Adrenal gland (tissue), 12 donors: ENCODE measurements around the gene FBRSL1. TPM values are rescaled to one million over a fixed set of nuclear protein-coding genes. Genes with fewer than 3 reads are reported as not detected.

ENCODE experiments used
- DNase-seq, 7 donors: peaks; one replicate each; pipeline ENCODE4 v3.0.0-alpha.2; 2019 to 2020
- H3K27ac ChIP-seq, 5 donors: fragments of 200-600 bp; sonication (generic) in 4 of 5; 1 replicate in 3 of 5; 2 replicates in 2 of 5; pipeline versions ENCODE4 v1.5.1 to v1.8.0; 2016 to 2020; ENCODE audit warnings: mild to moderate bottlenecking in 1 of 5
- H3K27me3 ChIP-seq: fragments of 200-600 bp; 2 replicates; pipeline ENCODE4 v1.8.0; 2021
- H3K36me3 ChIP-seq, 2 donors: fragments of 200-600 bp; replicated peaks in 1 of 2; 1 replicate in 1 of 2; 2 replicates in 1 of 2; pipeline versions ENCODE4 v1.5.1 to v1.8.0; 2018 to 2022
- H3K4me1 ChIP-seq, 2 donors: fragments of 200-600 bp; replicated peaks in 1 of 2; 1 replicate in 1 of 2; 2 replicates in 1 of 2; pipeline versions ENCODE4 v1.5.1 to v1.8.0; 2018 to 2021
- H3K4me3 ChIP-seq, 4 donors: fragments of 200-600 bp; sonication (generic) in 3 of 4; one replicate each; pipeline ENCODE4 v1.5.1; 2016 to 2018
- H3K9me3 ChIP-seq, 3 donors: fragments of 200-600 bp; sonication (generic) in 1 of 3; replicated peaks in 1 of 3; 1 replicate in 2 of 3; 2 replicates in 1 of 3; pipeline versions ENCODE4 v1.5.1 to v1.8.0; 2016 to 2021
- POLR2A ChIP-seq, 2 donors: fragments of 450-650 bp; IDR thresholded peaks; one replicate each; pipeline ENCODE4 v1.6.1; 2017; ENCODE audit warnings: antibody characterized with exemption in 2 of 2, mild to moderate bottlenecking in 2 of 2, moderate library complexity in 1 of 2
- WGBS, 4 donors: extraction: QIAGEN DNeasy Blood & Tissue Kit in 2 of 4; methylation state at CpG; one replicate each; pipeline versions ENCODE4 v1.1.5 to v1.1.7; 2013 to 2017; 5-methylcytosine and 5-hydroxymethylcytosine counted together
- intact Hi-C, 2 donors: fragments of 100-400 bp; cut with DNase I; formaldehyde crosslinking; loops; one replicate each; pipeline versions ENCODE4 v1.14.1 to v1.15.0; 2022 to 2023
- polyA plus RNA-seq, 3 donors: library from polyadenylated mRNA; stranded (reverse); fragments of 200-250 nt in 2 of 3; fragments of 350-450 nt in 1 of 3; fragmentation: Illumina TruSeq in 1 of 3; extraction: RNeasy Lipid Tissue Mini Kit (QIAGEN cat#74804) in 1 of 3; gene quantifications; one replicate each; pipeline ENCODE4 v1.2.3, GENCODE V29; 2013 to 2014
- total RNA-seq, 9 donors: library from RNA; depleted of rRNA in 4 of 9; stranded (reverse); fragments of >200 nt in 4 of 9; fragments of 120-200 nt in 1 of 9; fragmentation: NEBNext Ultra II Directional in 1 of 9; extraction: Animal tissue kit (Norgen Biotek cat#: 25700) in 1 of 9; gene quantifications; one replicate each; pipeline versions ENCODE4 v1.1.0 to v1.2.4, GENCODE V29; 2013 to 2023
- TF ChIP-seq, protein P1 (sequence below), 6 experiments: fragments of 450-650 bp in 4 of 6; fragments of 200-600 bp in 2 of 6; sonication (generic) in 1 of 6; IDR thresholded peaks; 1 replicate in 5 of 6; 2 replicates in 1 of 6; pipeline versions ENCODE4 v1.5.1 to v1.8.0; 2016 to 2021; ENCODE audit warnings: antibody characterized with exemption in 6 of 6, mild to moderate bottlenecking in 2 of 6, moderate library complexity in 1 of 6
- donor health status: healthy with polysubstance abuse.
- donor health status: Bipolar disorder and iron deficiency.
- donor health status: DM: yes; HTN: yes; CAD: no.
- donor health status: DM: no; HTN: no; CAD: no.
- donor health status: DM: no; HTN: no; CAD: no.
- donor health status: DM: yes; HTN: yes; CAD: no.

The FBRSL1 gene
- total and polyA plus RNA-seq, 12 donors: 5.3 to 63.8 (median 26.9) TPM

DNA sequence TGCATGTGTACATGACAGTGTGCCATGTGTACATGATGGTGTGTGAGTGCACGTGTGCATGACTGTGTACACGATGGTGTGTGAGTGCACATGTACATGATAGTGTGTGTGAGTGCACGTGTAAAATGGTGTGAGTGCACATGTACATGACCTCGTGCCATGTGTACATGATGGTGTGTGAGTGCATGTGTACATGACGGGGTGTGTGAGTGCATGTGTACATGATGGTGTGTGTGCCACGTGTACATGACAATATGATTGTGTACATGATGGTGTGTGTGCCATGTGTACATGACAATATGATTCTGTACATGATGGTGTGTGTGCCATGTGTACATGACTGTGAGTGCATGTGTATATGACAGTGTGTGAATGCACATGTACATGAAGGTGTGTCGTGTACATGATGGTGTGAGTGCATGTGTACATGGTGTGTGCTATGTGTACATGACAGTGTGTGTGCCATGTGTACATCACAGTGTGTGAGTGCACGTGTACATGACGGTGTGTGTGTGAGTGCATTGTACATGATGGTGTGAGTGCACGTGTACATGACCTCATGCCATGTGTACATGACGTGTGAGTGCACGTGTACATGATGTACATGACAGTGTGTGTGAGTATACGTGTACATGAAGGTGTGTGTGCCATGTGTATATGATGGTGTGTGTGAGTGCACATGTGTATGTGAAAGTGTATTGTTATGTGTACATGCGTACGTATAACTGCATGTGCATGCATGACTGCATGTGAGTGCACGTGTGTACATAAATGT lies 46.3 kb downstream of the FBRSL1 start:
- Histone ChIP-seq H3K36me3 (no peaks in the 10 kb centered on the region), H3K4me3 (no peak overlapping the region), H3K9me3 (no peaks in the 10 kb centered on the region), H3K27ac (no peak overlapping the region), H3K27me3 (no peaks in the 10 kb centered on the region), H3K4me1 (no peaks in the 10 kb centered on the region)
- no peak for DNase-seq
- intact Hi-C loops: no loop called here
- TF ChIP-seq, protein P1, sequence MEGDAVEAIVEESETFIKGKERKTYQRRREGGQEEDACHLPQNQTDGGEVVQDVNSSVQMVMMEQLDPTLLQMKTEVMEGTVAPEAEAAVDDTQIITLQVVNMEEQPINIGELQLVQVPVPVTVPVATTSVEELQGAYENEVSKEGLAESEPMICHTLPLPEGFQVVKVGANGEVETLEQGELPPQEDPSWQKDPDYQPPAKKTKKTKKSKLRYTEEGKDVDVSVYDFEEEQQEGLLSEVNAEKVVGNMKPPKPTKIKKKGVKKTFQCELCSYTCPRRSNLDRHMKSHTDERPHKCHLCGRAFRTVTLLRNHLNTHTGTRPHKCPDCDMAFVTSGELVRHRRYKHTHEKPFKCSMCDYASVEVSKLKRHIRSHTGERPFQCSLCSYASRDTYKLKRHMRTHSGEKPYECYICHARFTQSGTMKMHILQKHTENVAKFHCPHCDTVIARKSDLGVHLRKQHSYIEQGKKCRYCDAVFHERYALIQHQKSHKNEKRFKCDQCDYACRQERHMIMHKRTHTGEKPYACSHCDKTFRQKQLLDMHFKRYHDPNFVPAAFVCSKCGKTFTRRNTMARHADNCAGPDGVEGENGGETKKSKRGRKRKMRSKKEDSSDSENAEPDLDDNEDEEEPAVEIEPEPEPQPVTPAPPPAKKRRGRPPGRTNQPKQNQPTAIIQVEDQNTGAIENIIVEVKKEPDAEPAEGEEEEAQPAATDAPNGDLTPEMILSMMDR (IDR thresholded peaks at IDR 0.05): no peak
- no peak for TF ChIP-seq POLR2A (IDR thresholded peaks at IDR 0.05)
- 94 to 97% (median 96%) methylated on average over 16 of the region's 16 CpGs for WGBS, 4 donors

DNA sequence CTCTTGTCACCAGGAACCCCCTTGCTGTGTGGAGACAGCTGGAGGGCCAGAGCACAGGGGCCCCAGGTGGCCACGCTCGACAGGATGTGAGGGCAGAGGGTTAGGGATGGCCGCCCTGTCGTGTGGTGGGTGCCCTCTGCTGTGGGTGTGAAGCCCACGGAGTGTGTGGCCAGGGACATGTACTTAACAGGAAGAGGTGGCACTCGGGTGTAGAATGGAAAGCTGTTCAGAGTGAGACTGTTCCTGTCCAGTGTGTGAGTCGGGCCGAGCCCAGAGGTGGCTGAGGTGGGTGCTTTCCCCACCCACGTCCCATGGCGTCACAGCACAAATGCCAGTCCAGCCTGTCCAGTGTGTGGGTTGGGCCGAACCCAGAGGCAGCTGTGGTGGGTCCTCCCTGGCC lies 47.1 kb downstream of the FBRSL1 start:
- H3K27ac ChIP-seq: no peak overlapping the region
- DNase-seq: no peak
- 82 to 91% (median 89%) methylated on average over 9 to 11 of the region's 11 CpGs for whole genome bisulfite sequencing, 4 donors
- H3K27me3 ChIP-seq: no peaks in the 10 kb centered on the region
- no peaks in the 10 kb centered on the region for H3K9me3 ChIP-seq
- H3K4me1 ChIP-seq: no peaks in the 10 kb centered on the region
- H3K36me3 ChIP-seq: no peaks in the 10 kb centered on the region
- TF ChIP-seq, protein P1 (IDR thresholded peaks at IDR 0.05): no peak
- TF ChIP-seq POLR2A (IDR thresholded peaks at IDR 0.05): no peak
- H3K4me3 ChIP-seq: no peak overlapping the region
- intact Hi-C loops: no loop called here

GRCh38 chr12:132537836-132538662 lies 48.1 kb downstream of the FBRSL1 start:
- 81 to 91% (median 86%) methylated on average over 24 to 29 of the region's 29 CpGs for WGBS, 4 donors
- intact Hi-C loops: no loop called here
- Histone ChIP-seq H3K36me3 (no peaks in the 10 kb centered on the region), H3K27ac (no peak overlapping the region), H3K9me3 (no peaks in the 10 kb centered on the region), H3K4me1 (no peaks in the 10 kb centered on the region), H3K4me3 (no peak overlapping the region), H3K27me3 (no peaks in the 10 kb centered on the region)
- no peak for DNase-seq
- TF ChIP-seq, protein P1 (IDR thresholded peaks at IDR 0.05): no peak
- no peak for TF ChIP-seq POLR2A (IDR thresholded peaks at IDR 0.05)

GRCh38 chr12:132538663-132538990 lies 48.7 kb downstream of the FBRSL1 start:
- Histone ChIP-seq H3K36me3 (no peaks in the 10 kb centered on the region), H3K4me3 (no peak overlapping the region), H3K4me1 (no peaks in the 10 kb centered on the region), H3K27me3 (no peaks in the 10 kb centered on the region), H3K27ac (no peak overlapping the region), H3K9me3 (no peaks in the 10 kb centered on the region)
- 89 to 96% (median 92%) methylated on average over 4 of the region's 4 CpGs for WGBS, 4 donors
- no peak for DNase-seq
- intact Hi-C loops: no loop called here
- TF ChIP-seq POLR2A (IDR thresholded peaks at IDR 0.05): no peak
- TF ChIP-seq, protein P1 (IDR thresholded peaks at IDR 0.05): no peak
